ENCODE results near the gene GGT5. TPM values are rescaled to one million over a fixed set of nuclear protein-coding genes. Genes with fewer than 3 reads are reported as not detected.

GGT5 gene
- total RNA-seq, 1 experiment from 2014 or later: 0.28 TPM

- no peaks in the 10 kb centered on the region for H3K27me3 Mint-ChIP-seq (ENCODE audit: unreplicated experiment)
- no peak for DNase-seq
- intact Hi-C loops (cut with micrococcal nuclease; ENCODE audit: unreplicated experiment): loop anchor here (2.0 to 10.0 kb wide), 2 partner anchors 58 to 204 kb away; partner anchors contain the start of gene GSTT2
- H3K4me3 Mint-ChIP-seq (ENCODE audit: low read depth, unreplicated experiment): peak overlapping the region; percentile 13
- H3K9me3 Mint-ChIP-seq (ENCODE audit: low read depth, unreplicated experiment): no peaks in the 10 kb centered on the region
- BruUV-seq (replicated peaks): no TSS peak
- peak overlapping the region; percentile 61 for H3K27ac Mint-ChIP-seq (ENCODE audit: unreplicated experiment)
- CTCF ChIA-PET: interaction anchor here (0.6 to 3.3 kb wide), 9 partner anchors 12 to 333 kb away, joined by 3 to 59 read pairs (median 5); no protein-coding TSS in a partner anchor
- peaks cover 6% of the 10 kb centered on the region for H3K36me3 Mint-ChIP-seq (ENCODE audit: insufficient read depth, unreplicated experiment)
- H3K4me1 Mint-ChIP-seq (ENCODE audit: low read depth, unreplicated experiment): peaks cover 27% of the 10 kb centered on the region
- no peak for TF ChIP-seq CTCF (IDR thresholded peaks at IDR 0.05; ENCODE audit: unreplicated experiment)
These were observed 56.1 kb downstream of the GGT5 start for GRCh38 chr22:24188705-24189248.

- TF ChIP-seq CTCF (IDR thresholded peaks at IDR 0.05; ENCODE audit: unreplicated experiment): no peak
- Mint-ChIP-seq H3K27me3 (ENCODE audit: unreplicated experiment) (no peaks in the 10 kb centered on the region), H3K9me3 (ENCODE audit: low read depth, unreplicated experiment) (no peaks in the 10 kb centered on the region), H3K27ac (ENCODE audit: unreplicated experiment) (no peak overlapping the region), H3K36me3 (ENCODE audit: insufficient read depth, unreplicated experiment) (peaks cover 6% of the 10 kb centered on the region), H3K4me1 (ENCODE audit: low read depth, unreplicated experiment) (peaks cover 27% of the 10 kb centered on the region), H3K4me3 (ENCODE audit: low read depth, unreplicated experiment) (no peak overlapping the region)
- no peak for DNase-seq
- intact Hi-C loops (cut with micrococcal nuclease; ENCODE audit: unreplicated experiment): loop anchor here (2.0 to 10.0 kb wide), 2 partner anchors 59 to 203 kb away; partner anchors contain the start of gene GSTT2
- CTCF ChIA-PET: interaction anchor here (3.3 kb wide), 1 partner anchor 59 kb away, joined by 59 read pairs; no protein-coding TSS in a partner anchor
- BruUV-seq (replicated peaks): no TSS peak
These were observed 56.9 kb downstream of the GGT5 start for GRCh38 chr22:24187731-24188644.

- intact Hi-C loops (cut with micrococcal nuclease; ENCODE audit: unreplicated experiment): loop anchor here (10.0 kb wide), 1 partner anchor 202 kb away; the partner anchor contains the start of gene GSTT2
- H3K36me3 Mint-ChIP-seq (ENCODE audit: insufficient read depth, unreplicated experiment): peaks cover 6% of the 10 kb centered on the region
- no TSS peak for BruUV-seq (replicated peaks)
- no peak overlapping the region for H3K4me3 Mint-ChIP-seq (ENCODE audit: low read depth, unreplicated experiment)
- peaks cover 27% of the 10 kb centered on the region for H3K4me1 Mint-ChIP-seq (ENCODE audit: low read depth, unreplicated experiment)
- H3K27ac Mint-ChIP-seq (ENCODE audit: unreplicated experiment): no peak overlapping the region
- H3K9me3 Mint-ChIP-seq (ENCODE audit: low read depth, unreplicated experiment): no peaks in the 10 kb centered on the region
- no peak for DNase-seq
- H3K27me3 Mint-ChIP-seq (ENCODE audit: unreplicated experiment): no peaks in the 10 kb centered on the region
- CTCF ChIA-PET: no interaction called here
- TF ChIP-seq CTCF (IDR thresholded peaks at IDR 0.05; ENCODE audit: unreplicated experiment): no peak
These were observed 57.8 kb downstream of the GGT5 start for GRCh38 chr22:24186892-24187670.

GRCh38 chr22:24186352-24186740 is 58.5 kb downstream of the GGT5 start:
- intact Hi-C loops (cut with micrococcal nuclease; ENCODE audit: unreplicated experiment): loop anchor here (10.0 kb wide), 1 partner anchor 202 kb away; the partner anchor contains the start of gene GSTT2
- H3K4me1 Mint-ChIP-seq (ENCODE audit: low read depth, unreplicated experiment): peaks cover 27% of the 10 kb centered on the region
- CTCF ChIA-PET: no interaction called here

More at GRCh38 chr22:24186352-24186740, 58.5 kb downstream of the GGT5 start:
- H3K9me3 Mint-ChIP-seq (ENCODE audit: low read depth, unreplicated experiment): no peaks in the 10 kb centered on the region
- no TSS peak for BruUV-seq (replicated peaks)
- no peak for TF ChIP-seq CTCF (IDR thresholded peaks at IDR 0.05; ENCODE audit: unreplicated experiment)
- no peaks in the 10 kb centered on the region for H3K27me3 Mint-ChIP-seq (ENCODE audit: unreplicated experiment)
- no peak for DNase-seq
- peaks cover 6% of the 10 kb centered on the region for H3K36me3 Mint-ChIP-seq (ENCODE audit: insufficient read depth, unreplicated experiment)
- H3K4me3 Mint-ChIP-seq (ENCODE audit: low read depth, unreplicated experiment): no peak overlapping the region
- no peak overlapping the region for H3K27ac Mint-ChIP-seq (ENCODE audit: unreplicated experiment)
